Astrocyte of the cerebellum (primary cell): ENCODE measurements around the gene SORCS2.

Source experiments
- DNase-seq: peaks from one replicate; pipeline ENCODE4 v3.0.0-alpha.2; 2011; ENCODE audit warnings: low read depth
- H3K4me3 ChIP-seq: 2 replicates; pipeline ENCODE4 v1.5.1; 2011; ENCODE audit warnings: mild to moderate bottlenecking, low read depth, low read length, moderate library complexity
- in situ Hi-C: cut with HindIII; loops from 2 replicates; pipeline ENCODE4 v1.10.0; 2017; ENCODE audit warnings: low sequenced_read_pairs
- TF ChIP-seq, protein P1 (sequence below): IDR thresholded peaks from 2 replicates; pipeline ENCODE4 v1.5.1; 2012; ENCODE audit warnings: low read length, low read depth, moderate library complexity, mild to moderate bottlenecking; ENCODE audit errors: missing control alignments

SORCS2 gene

GRCh38 chr4:7323461-7323871 is 131.1 kb downstream of the SORCS2 start:
- in situ Hi-C loops: no loop called here
- TF ChIP-seq, protein P1, sequence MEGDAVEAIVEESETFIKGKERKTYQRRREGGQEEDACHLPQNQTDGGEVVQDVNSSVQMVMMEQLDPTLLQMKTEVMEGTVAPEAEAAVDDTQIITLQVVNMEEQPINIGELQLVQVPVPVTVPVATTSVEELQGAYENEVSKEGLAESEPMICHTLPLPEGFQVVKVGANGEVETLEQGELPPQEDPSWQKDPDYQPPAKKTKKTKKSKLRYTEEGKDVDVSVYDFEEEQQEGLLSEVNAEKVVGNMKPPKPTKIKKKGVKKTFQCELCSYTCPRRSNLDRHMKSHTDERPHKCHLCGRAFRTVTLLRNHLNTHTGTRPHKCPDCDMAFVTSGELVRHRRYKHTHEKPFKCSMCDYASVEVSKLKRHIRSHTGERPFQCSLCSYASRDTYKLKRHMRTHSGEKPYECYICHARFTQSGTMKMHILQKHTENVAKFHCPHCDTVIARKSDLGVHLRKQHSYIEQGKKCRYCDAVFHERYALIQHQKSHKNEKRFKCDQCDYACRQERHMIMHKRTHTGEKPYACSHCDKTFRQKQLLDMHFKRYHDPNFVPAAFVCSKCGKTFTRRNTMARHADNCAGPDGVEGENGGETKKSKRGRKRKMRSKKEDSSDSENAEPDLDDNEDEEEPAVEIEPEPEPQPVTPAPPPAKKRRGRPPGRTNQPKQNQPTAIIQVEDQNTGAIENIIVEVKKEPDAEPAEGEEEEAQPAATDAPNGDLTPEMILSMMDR: no peak
- DNase-seq: no peak
- no peak overlapping the region for H3K4me3 ChIP-seq

DNA sequence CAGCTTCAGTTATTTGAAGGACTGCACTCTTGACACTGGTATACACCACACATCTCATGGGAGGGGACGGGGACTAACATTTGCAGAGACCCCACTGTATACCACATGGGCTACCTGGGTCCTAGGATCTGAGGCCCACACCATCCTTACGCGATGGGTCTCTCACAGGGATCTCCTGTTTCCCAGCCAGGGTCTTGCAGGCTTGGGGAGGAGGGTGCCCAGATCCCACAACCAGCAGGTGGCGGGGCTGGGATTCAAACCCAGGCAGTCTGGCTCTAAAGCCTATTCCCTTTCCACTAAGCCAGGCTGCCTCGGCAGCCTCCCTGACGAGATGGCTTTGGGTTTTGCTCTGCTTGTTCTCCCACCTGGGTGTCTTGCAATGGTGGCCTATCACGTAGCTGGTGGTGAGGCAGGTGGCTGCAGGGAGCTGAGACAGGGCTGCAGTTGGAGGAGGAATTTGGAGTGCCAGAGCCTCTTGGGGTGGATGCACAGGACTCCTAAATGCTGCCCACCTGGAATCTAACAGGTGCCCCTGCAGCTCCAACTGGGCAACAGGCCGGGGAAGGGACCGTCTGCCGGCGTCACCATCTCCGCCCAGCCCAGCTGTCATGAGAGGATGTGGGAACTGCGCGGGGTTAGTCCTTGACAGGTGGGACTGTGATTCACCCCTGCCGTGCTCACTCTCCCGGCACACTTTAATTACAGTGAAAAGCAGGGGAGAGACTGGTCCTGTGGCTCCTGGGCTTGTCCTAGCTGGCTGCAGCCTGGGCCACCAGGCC is 131.7 kb downstream of the SORCS2 start:
- in situ Hi-C loops: no loop called here
- TF ChIP-seq, protein P1: no peak
- DNase-seq: no peak
- H3K4me3 ChIP-seq: no peak overlapping the region

DNA sequence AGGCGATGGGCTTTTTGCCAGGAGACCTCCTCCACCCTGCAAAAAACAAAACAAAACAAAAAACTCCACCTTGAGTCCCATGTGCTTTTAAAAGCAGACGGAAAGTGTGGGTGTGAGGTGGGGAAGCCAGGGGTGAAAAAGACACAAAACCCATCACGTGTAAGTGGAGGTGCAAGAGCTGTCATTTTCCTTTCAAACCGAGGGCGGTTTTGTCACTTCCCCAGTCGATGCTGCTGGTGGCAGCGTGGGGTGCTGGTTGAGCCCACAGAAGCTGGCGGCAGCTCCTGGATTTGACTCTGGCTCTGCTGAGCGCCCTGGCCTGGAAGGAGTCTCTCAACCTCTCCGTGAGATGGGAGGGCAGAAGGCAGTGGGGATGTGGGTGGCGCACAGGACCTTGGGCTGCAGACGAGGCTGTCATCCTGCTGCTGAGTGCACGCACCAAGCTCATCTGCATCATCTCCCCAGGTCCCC is 132.3 kb downstream of the SORCS2 start:
- DNase-seq: no peak
- TF ChIP-seq, protein P1: no peak
- in situ Hi-C loops: loop anchor here (5.0 kb wide), 1 partner anchor 102 kb away; no protein-coding TSS in a partner anchor
- no peak overlapping the region for H3K4me3 ChIP-seq

DNA sequence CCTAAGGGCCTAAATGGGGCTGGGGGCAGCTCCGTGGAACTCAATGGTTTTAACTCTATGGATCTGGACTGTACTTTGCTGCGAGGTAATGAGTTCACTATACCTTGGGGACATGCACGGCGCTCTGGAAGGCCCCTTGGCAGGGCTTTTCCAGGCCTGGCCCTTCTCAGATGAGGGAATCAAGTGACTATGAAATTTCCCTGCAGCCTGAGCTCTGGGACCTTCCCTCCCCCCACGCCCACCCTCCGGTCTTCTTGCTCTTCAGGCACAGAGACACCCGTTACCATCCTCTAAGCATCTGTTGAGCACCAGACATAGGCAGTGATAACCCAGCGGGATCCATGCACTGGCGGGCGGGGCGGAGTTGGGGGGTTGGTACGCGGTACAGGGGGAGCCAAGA is 133.2 kb downstream of the SORCS2 start:
- TF ChIP-seq, protein P1: no peak
- no peak overlapping the region for H3K4me3 ChIP-seq
- no peak for DNase-seq
- in situ Hi-C loops: loop anchor here (5.0 kb wide), 1 partner anchor 103 kb away; no protein-coding TSS in a partner anchor

GRCh38 chr4:7326306-7326692 is 134.0 kb downstream of the SORCS2 start:
- TF ChIP-seq, protein P1: no peak
- H3K4me3 ChIP-seq: no peak overlapping the region
- DNase-seq: no peak
- in situ Hi-C loops: loop anchor here (5.0 kb wide), 1 partner anchor 104 kb away; no protein-coding TSS in a partner anchor

DNA sequence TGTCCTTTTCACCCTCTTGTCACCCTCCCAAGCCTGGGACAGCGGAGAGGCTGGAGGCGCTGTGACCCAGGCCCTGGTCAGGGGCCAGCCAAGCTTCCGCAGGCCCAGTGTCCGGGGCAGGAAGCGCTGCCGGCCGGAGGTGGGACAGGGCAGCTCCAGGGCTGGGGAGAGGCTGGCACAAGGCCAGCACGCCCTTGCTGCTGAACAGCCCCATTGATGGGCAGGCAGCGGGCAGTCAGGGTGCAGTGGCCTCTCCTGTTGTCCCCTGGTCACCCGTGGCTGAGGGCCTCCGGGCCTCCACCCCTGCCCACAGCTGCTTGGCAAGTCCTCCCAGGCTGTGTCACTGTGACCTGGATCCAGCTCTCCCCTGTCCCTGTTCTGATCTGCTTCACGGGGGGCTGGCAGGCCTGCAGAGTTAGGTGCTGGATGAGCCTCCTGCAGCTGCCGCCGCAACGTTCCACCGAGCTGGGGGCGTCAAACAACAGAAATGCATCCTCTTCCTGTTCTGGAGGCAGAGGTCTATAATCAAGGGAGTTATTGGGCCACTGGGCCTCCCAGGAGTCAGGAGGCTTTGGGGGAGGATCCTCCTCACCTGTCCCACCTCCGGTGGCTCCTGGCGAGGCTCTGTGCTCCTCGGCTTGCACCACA is 134.5 kb downstream of the SORCS2 start:
- DNase-seq: no peak
- TF ChIP-seq, protein P1: no peak
- in situ Hi-C loops: loop anchor here (5.0 kb wide), 1 partner anchor 105 kb away; no protein-coding TSS in a partner anchor
- no peak overlapping the region for H3K4me3 ChIP-seq
